ENCODE measurements around the gene MFAP5.

MFAP5 gene

GRCh38 chr12:8662593-8662992 lies at the start of gene MFAP5:
Gene MFAP5 (minus strand): TSS chr12:8662826. CDS start chr12:8662104, 722 bp downstream.
- in situ Hi-C loops (cut with MboI; ENCODE audit: low sequenced_read_pairs) = no loop called here

GRCh38 chr12:8709124-8709830 lies 46.7 kb upstream of the MFAP5 start:
- in situ Hi-C loops (cut with MboI; ENCODE audit: low sequenced_read_pairs) = no loop called here

GRCh38 chr12:8702159-8702558 lies 39.5 kb upstream of the MFAP5 start:
- in situ Hi-C loops (cut with MboI; ENCODE audit: low sequenced_read_pairs) = no loop called here

- in situ Hi-C loops (cut with MboI; ENCODE audit: low sequenced_read_pairs) = no loop called here
Measured at GRCh38 chr12:8701046-8701660, 38.5 kb upstream of the MFAP5 start.

GRCh38 chr12:8699714-8700113 lies 37.1 kb upstream of the MFAP5 start:
- in situ Hi-C loops (cut with MboI; ENCODE audit: low sequenced_read_pairs) = loop anchor here (25.0 kb wide), 1 partner anchor 163 kb away; no protein-coding TSS in a partner anchor

- in situ Hi-C loops (cut with MboI; ENCODE audit: low sequenced_read_pairs) = loop anchor here (25.0 kb wide), 1 partner anchor 163 kb away; no protein-coding TSS in a partner anchor
Measured at GRCh38 chr12:8698879-8699278, 36.3 kb upstream of the MFAP5 start.

- in situ Hi-C loops (cut with MboI; ENCODE audit: low sequenced_read_pairs) = loop anchor here (25.0 kb wide), 1 partner anchor 164 kb away; no protein-coding TSS in a partner anchor
Measured at GRCh38 chr12:8698132-8698851, 35.7 kb upstream of the MFAP5 start.

- in situ Hi-C loops (cut with MboI; ENCODE audit: low sequenced_read_pairs) = loop anchor here (25.0 kb wide), 1 partner anchor 165 kb away; no protein-coding TSS in a partner anchor
Measured at GRCh38 chr12:8697476-8698131, 35.0 kb upstream of the MFAP5 start, which contains the start of gene RIMKLB. Gene RIMKLB (plus strand): TSS chr12:8697991. CDS start chr12:8713867, 15,876 bp downstream.

GRCh38 chr12:8697120-8697475 lies 34.5 kb upstream of the MFAP5 start:
- in situ Hi-C loops (cut with MboI; ENCODE audit: low sequenced_read_pairs) = loop anchor here (25.0 kb wide), 1 partner anchor 165 kb away; no protein-coding TSS in a partner anchor

- in situ Hi-C loops (cut with MboI; ENCODE audit: low sequenced_read_pairs) = loop anchor here (25.0 kb wide), 1 partner anchor 166 kb away; no protein-coding TSS in a partner anchor
Measured at GRCh38 chr12:8696442-8697090, 33.9 kb upstream of the MFAP5 start.

- in situ Hi-C loops (cut with MboI; ENCODE audit: low sequenced_read_pairs) = loop anchor here (25.0 kb wide), 1 partner anchor 167 kb away; no protein-coding TSS in a partner anchor
Measured at GRCh38 chr12:8695116-8695515, 32.5 kb upstream of the MFAP5 start.

GRCh38 chr12:8692573-8692972 lies 29.9 kb upstream of the MFAP5 start:
- in situ Hi-C loops (cut with MboI; ENCODE audit: low sequenced_read_pairs) = loop anchor here (25.0 kb wide), 1 partner anchor 170 kb away; no protein-coding TSS in a partner anchor

GRCh38 chr12:8689681-8690080 lies 27.1 kb upstream of the MFAP5 start:
- in situ Hi-C loops (cut with MboI; ENCODE audit: low sequenced_read_pairs) = loop anchor here (10.0 to 25.0 kb wide), 2 partner anchors 173 to 355 kb away; no protein-coding TSS in a partner anchor

GRCh38 chr12:8687846-8688601 lies 25.4 kb upstream of the MFAP5 start:
- in situ Hi-C loops (cut with MboI; ENCODE audit: low sequenced_read_pairs) = loop anchor here (10.0 to 25.0 kb wide), 2 partner anchors 174 to 357 kb away; no protein-coding TSS in a partner anchor

GRCh38 chr12:8685051-8685450 lies 22.4 kb upstream of the MFAP5 start:
- in situ Hi-C loops (cut with MboI; ENCODE audit: low sequenced_read_pairs) = loop anchor here (10.0 to 25.0 kb wide), 2 partner anchors 177 to 360 kb away; no protein-coding TSS in a partner anchor

GRCh38 chr12:8681129-8681884 lies 18.7 kb upstream of the MFAP5 start:
- in situ Hi-C loops (cut with MboI; ENCODE audit: low sequenced_read_pairs) = loop anchor here (10.0 to 25.0 kb wide), 2 partner anchors 181 to 363 kb away; no protein-coding TSS in a partner anchor

- in situ Hi-C loops (cut with MboI; ENCODE audit: low sequenced_read_pairs) = loop anchor here (10.0 to 25.0 kb wide), 2 partner anchors 182 to 364 kb away; no protein-coding TSS in a partner anchor
Measured at GRCh38 chr12:8680533-8680932, 17.9 kb upstream of the MFAP5 start.

- in situ Hi-C loops (cut with MboI; ENCODE audit: low sequenced_read_pairs) = loop anchor here (25.0 kb wide), 1 partner anchor 184 kb away; no protein-coding TSS in a partner anchor
Measured at GRCh38 chr12:8678661-8679111, 16.1 kb upstream of the MFAP5 start.
